Endodermal cell (in vitro differentiated cells): ENCODE data around the gene SYNE2. TPM values are rescaled to one million over a fixed set of nuclear protein-coding genes. Genes with fewer than 3 reads are reported as not detected.

ENCODE experiments used
- DNase-seq: peaks from one replicate; pipeline ENCODE4 v3.0.0-alpha.2; 2017
- H3K27ac ChIP-seq: 2 replicates; pipeline ENCODE4 v1.5.1; 2013; ENCODE audit warnings: mild to moderate bottlenecking, low read depth, low read length, moderate library complexity
- H3K27me3 ChIP-seq: 2 replicates; pipeline ENCODE4 v1.6.1; 2013; ENCODE audit warnings: mild to moderate bottlenecking, low read length, moderate library complexity; ENCODE audit not compliant: insufficient read depth, control insufficient read depth, poor library complexity, severe bottlenecking
- H3K36me3 ChIP-seq: 2 replicates; pipeline ENCODE4 v1.7.0; 2013; ENCODE audit warnings: mild to moderate bottlenecking, low read length, moderate library complexity; ENCODE audit not compliant: control insufficient read depth, insufficient read depth
- H3K4me1 ChIP-seq: one replicate; pipeline ENCODE4 v1.7.0; 2013; ENCODE audit warnings: low read length; ENCODE audit not compliant: control insufficient read depth, insufficient read depth
- H3K4me3 ChIP-seq: 2 replicates; pipeline ENCODE4 v1.5.1; 2013; ENCODE audit warnings: mild to moderate bottlenecking, low read length, moderate library complexity
- H3K9ac ChIP-seq: 2 replicates; pipeline ENCODE4 v1.6.1; 2013; ENCODE audit warnings: mild to moderate bottlenecking, low read length, moderate library complexity; ENCODE audit not compliant: poor library complexity, severe bottlenecking; ENCODE audit errors: extremely low read depth
- H3K9me3 ChIP-seq: 2 replicates; pipeline ENCODE4 v1.6.1; 2013; ENCODE audit warnings: mild to moderate bottlenecking, low read length, moderate library complexity; ENCODE audit not compliant: control insufficient read depth
- H3K27ac Mint-ChIP-seq: 2 replicates; pipeline ENCODE4 v1.8.0; 2020; ENCODE audit warnings: mixed read lengths
- H3K27me3 Mint-ChIP-seq: 2 replicates; pipeline ENCODE4 v1.8.0; 2021; ENCODE audit warnings: mild to moderate bottlenecking, mixed read lengths; ENCODE audit not compliant: insufficient read depth
- H3K36me3 Mint-ChIP-seq: 2 replicates; pipeline ENCODE4 v1.8.0; 2020; ENCODE audit warnings: low read depth, mixed read lengths
- H3K4me1 Mint-ChIP-seq: 2 replicates; pipeline ENCODE4 v1.8.0; 2020; ENCODE audit warnings: mixed read lengths
- H3K4me3 Mint-ChIP-seq: 2 replicates; pipeline ENCODE4 v1.8.0; 2020; ENCODE audit warnings: mild to moderate bottlenecking, moderate library complexity, mixed read lengths
- H3K9me3 Mint-ChIP-seq: 2 replicates; pipeline ENCODE4 v1.8.0; 2020; ENCODE audit warnings: mild to moderate bottlenecking, mixed read lengths
- CTCF ChIP-seq: fragments of 200-600 bp; sonication (generic); conservative IDR thresholded peaks from 2 replicates; pipeline ENCODE4 v1.5.0; 2021; ENCODE audit warnings: antibody characterized with exemption, mild to moderate bottlenecking
- WGBS, 2 experiments: methylation state at CpG; one replicate each; pipeline versions ENCODE4 v1.1.5 to v1.1.7; 2013; ENCODE audit warnings: missing lambda C conversion rate in 2 of 2, mixed read lengths in 1 of 2; ENCODE audit not compliant: insufficient coverage in 1 of 2, insufficient read length in 1 of 2; 5-methylcytosine and 5-hydroxymethylcytosine counted together
- total RNA-seq, 2 donors: library from RNA; stranded (reverse); fragmentation: NEBNext Ultra II Directional in 1 of 2; extraction: Animal tissue kit (Norgen Biotek cat#: 25700) in 1 of 2; gene quantifications; 2 replicates in 1 of 2; 3 replicates in 1 of 2; pipeline ENCODE4 v1.2.1, GENCODE V29; 2021

SYNE2 gene
- total RNA-seq, 2 donors from 2014 or later = 65.8 to 70.0 TPM

- H3K4me1 ChIP-seq = no peaks in the 10 kb centered on the region
- H3K27me3 ChIP-seq = no peaks in the 10 kb centered on the region
- H3K9me3 Mint-ChIP-seq = no peaks in the 10 kb centered on the region
- no peak overlapping the region for H3K27ac ChIP-seq
- H3K9ac ChIP-seq = no peak overlapping the region
- no peaks in the 10 kb centered on the region for H3K27me3 Mint-ChIP-seq
- H3K36me3 Mint-ChIP-seq = peaks cover 58% of the 10 kb centered on the region
- no peaks in the 10 kb centered on the region for H3K9me3 ChIP-seq
- peaks cover 57% of the 10 kb centered on the region for H3K36me3 ChIP-seq
- peaks cover 2% of the 10 kb centered on the region for H3K4me1 Mint-ChIP-seq
- no peak overlapping the region for H3K4me3 ChIP-seq
- no peak overlapping the region for H3K4me3 Mint-ChIP-seq
- no peak for DNase-seq
- 82 to 93% methylated on average over 6 to 7 of the region's 7 CpGs for WGBS, 2 experiments
- no peak overlapping the region for H3K27ac Mint-ChIP-seq
- TF ChIP-seq CTCF = no peak
Observed at GRCh38 chr14:64208261-64208660, 355.5 kb downstream of the SYNE2 start.

GRCh38 chr14:64208981-64209380 is 356.2 kb downstream of the SYNE2 start:
- no peak for TF ChIP-seq CTCF
- H3K4me1 Mint-ChIP-seq = peaks cover 7% of the 10 kb centered on the region
- H3K9me3 ChIP-seq = no peaks in the 10 kb centered on the region
- H3K27ac Mint-ChIP-seq = no peak overlapping the region
- no peaks in the 10 kb centered on the region for H3K27me3 ChIP-seq
- WGBS, 2 experiments = 90 to 95% methylated on average over 6 to 10 of the region's 10 CpGs
- H3K36me3 ChIP-seq = peaks cover 55% of the 10 kb centered on the region
- peaks cover 60% of the 10 kb centered on the region for H3K36me3 Mint-ChIP-seq
- H3K27ac ChIP-seq = no peak overlapping the region
- H3K4me3 Mint-ChIP-seq = no peak overlapping the region
- H3K4me3 ChIP-seq = no peak overlapping the region
- peaks cover 4% of the 10 kb centered on the region for H3K4me1 ChIP-seq
- no peaks in the 10 kb centered on the region for H3K27me3 Mint-ChIP-seq
- no peaks in the 10 kb centered on the region for H3K9me3 Mint-ChIP-seq
- no peak for DNase-seq
- no peak overlapping the region for H3K9ac ChIP-seq

GRCh38 chr14:64209444-64210131 is 356.8 kb downstream of the SYNE2 start:
- H3K4me3 Mint-ChIP-seq = no peak overlapping the region
- Histone ChIP-seq H3K9ac (no peak overlapping the region), H3K27ac (no peak overlapping the region), H3K36me3 (peaks cover 60% of the 10 kb centered on the region), H3K27me3 (no peaks in the 10 kb centered on the region), H3K4me1 (peaks cover 4% of the 10 kb centered on the region), H3K9me3 (no peaks in the 10 kb centered on the region), H3K4me3 (no peak overlapping the region)
- no peaks in the 10 kb centered on the region for H3K27me3 Mint-ChIP-seq
- H3K27ac Mint-ChIP-seq = no peak overlapping the region
- DNase-seq = no peak
- H3K4me1 Mint-ChIP-seq = peaks cover 7% of the 10 kb centered on the region
- peaks cover 66% of the 10 kb centered on the region for H3K36me3 Mint-ChIP-seq
- 93 to 94% methylated on average over 15 to 21 of the region's 21 CpGs for WGBS, 2 experiments
- H3K9me3 Mint-ChIP-seq = no peaks in the 10 kb centered on the region
- TF ChIP-seq CTCF = no peak
